ENCODE results near the gene MYCBP.
"Not testable (repeated sequence)": the region's sequence is repeated elsewhere in the genome, so short reads cannot be mapped to it uniquely, and the experiment has no call there.

The MYCBP gene

DNA sequence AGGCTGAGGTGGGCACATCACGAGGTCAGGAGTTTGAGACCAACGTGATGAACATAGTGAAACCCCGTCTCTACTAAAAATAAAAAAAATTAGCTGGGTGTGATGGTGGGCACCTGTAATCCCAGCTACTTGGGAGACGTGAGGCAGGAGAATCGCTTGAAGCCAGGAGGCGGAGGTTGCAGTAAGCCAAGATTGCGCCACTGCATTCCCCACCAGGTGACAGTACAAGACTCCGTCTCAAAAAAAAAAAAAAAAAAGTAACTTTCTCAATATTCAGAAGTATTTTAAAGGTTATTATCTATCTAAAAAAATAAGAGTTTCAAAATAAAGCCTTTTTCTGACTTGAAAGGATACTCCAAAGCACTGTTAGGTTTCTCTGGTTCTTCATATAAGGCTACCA is 5.9 kb downstream of the MYCBP start:
- DNase-seq (ENCODE audit: low read depth): no peak

DNA sequence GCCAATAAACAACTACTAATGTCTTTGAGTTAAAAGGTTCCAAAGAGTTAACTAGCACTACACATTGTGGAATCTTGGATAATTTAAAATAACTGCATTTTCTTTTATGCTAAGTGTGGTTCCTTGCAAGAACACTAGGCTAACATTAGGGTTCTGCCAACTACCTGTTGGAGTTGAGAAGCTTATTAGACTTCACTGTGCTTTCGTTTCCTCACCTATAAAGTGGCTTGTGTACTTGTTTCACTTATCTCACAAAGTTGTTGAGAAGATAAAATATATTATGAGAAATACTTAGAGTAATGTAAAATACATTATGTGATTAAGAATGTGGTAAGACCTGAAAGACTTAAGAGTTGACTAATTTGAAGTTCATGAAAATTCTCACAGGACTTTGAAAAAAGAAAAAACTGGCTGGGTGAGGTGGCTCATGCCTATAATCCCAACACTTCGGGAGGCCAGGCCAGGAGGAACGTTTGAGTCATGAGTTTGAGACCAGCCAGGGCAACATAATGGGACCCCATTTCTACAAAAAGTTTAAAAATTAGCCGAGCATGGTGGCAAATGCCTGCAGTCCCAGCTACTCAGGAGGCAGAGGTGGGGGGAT is 7.9 kb downstream of the MYCBP start:
- no peak for DNase-seq (ENCODE audit: low read depth)

DNA sequence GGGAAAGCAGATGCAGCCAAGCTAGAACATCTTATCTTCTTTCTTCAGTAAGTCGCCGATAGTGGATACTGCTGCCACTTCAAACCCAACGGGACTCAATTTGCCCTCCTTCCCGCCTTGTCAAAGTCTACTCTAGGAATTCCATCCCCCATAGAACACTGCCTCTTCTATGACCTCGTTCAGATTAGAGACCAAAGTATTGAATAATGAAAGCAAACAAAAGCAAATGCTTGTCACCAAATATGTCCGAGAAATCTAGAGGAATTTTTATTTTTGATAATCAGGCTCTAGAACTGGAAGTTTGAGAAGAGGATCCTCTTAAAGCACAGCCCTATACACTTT is 12.7 kb downstream of the MYCBP start:
- DNase-seq (ENCODE audit: low read depth): no peak

DNA sequence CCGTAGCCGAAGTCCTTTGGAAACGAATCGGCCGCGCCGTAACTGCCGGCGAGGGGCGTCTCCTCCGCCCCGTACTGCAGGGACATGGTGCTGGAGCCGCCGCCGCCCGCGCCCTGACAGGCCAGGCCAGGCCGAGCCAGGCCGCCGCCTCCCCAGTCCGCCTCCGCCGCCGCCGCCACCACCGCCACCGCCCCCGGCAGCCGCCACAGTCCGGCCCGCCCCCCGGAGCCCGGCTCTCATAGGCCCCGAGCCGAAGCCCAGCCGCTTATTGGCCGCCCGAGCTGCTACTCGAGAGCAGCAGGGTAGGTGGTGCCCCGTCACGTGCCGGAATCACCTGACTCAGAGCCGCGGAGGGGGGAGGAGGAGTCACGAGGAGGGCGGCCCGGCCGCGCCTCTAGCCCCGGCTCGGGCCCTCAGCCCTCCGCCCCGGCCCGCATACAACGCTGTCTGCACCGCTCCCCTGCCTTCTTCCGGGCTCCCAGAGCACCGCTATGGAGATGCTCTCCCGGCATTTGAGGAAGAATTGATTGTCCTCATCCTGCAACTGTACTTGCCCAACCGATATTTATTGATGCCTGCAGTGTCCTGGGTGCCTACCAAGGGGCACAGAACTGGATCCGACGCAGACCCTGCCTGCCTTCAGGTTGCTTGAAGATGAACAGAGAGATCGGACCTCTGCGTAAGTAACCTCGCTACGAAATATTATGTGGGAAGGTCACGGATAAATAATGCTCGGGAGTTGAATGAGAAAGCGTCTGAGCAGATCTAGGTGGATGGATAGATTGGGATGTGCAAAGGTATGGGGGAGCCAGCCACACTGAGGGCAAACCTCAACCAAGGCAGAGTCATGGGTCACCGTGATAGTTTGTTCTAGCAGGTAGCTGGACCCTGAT is 13.3 kb downstream of the MYCBP start, which contains the start of gene RRAGC:
Gene RRAGC (minus strand): TSS at position 212 of the 893 bp plus-strand sequence. CDS start 126 bp downstream, at position 86.
- DNase-seq (ENCODE audit: low read depth): peak; percentile 97

DNA sequence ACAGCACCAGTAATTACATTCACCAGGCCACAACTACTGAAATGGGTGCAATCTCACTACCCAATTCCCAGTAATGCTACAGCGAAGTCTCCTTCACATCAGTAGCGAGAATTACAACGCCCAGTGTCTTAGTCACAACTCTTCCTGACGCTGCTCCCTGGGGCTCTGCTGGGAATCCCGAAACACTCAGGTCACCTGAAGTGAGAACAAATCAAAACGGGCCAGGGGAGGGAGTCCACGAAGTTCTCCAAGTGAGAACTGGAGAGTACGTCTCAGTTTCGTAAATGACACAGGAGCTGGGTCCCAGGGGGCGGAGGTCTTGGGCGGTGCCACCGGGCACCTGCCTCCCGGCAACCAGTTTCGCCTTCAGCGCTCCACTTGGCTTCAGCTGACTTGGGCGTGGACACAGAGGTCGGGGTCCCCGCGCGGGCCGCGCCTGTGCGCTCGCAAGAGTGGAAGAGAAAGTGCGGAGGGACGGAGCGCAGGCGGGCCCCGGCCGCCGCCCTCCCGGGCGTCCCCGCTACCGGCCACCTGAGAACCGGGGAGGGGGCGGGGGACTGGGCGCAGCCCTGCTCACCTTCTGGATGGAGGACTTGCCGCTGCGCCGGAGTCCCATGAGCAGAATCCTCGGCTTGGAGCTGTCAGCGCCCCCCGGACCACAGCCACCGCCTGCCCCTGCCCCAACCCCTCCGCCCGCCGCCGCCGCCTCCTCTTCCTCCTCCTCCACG is 14.2 kb downstream of the MYCBP start:
- peak; percentile 27 for DNase-seq (ENCODE audit: low read depth)

DNA sequence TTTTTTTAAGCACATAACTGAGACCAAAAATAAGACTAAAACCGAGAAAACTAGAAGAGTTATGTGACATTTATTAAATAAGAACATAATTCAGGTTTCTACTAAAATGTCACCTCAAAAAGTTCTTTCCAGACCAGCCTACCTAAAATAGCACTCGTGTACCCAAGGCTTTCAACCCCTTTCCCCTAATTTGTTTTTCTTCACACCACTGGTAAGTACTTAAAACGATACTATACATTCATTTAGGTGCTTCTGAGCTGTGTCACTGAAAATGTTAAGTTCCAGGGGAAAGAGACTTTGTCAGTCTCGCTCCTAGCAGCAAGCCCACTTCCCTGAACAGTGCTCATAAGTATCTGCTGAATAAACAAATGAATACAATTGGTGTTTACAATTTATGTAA is 20.4 kb downstream of the MYCBP start:
- no peak for DNase-seq (ENCODE audit: low read depth)

DNA sequence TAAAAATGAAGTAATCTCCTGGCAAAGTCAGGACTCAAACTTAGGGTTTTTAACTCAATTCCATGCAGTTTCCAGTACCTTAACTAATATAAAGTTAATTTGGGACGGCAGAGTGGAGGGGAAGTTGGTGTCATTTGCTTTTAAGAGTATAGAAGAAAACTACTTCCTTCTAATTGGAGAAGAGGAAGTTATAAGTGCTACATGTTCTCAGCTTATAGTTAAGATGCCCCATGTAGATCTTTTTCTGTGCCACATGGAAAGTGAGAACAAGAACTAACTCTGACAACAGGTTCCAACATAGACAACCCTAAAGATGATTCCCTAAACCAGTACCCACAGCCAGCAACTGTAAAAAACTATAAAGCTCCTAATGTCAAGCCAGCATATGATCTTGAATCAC is 25.1 kb downstream of the MYCBP start:
- DNase-seq (ENCODE audit: low read depth): no peak

DNA sequence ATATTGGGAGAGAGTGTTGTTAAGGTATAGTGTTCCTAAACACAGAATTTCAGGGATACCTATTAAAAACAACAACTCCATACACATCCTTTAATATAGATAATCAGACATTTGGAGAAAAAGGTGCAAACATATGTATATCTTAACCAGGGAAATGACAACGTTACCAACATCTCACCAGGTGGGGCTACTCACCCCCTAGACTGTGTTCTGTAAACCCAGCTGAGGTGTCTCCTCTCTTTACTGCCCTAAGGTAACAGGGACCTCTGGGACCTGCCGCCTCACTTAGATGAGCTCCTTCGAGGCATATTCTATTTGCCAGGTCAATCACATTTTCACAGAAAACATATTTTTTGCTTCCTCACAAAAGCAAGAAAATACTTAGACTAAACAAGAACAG is 26.9 kb downstream of the MYCBP start:
- DNase-seq (ENCODE audit: low read depth): no peak

DNA sequence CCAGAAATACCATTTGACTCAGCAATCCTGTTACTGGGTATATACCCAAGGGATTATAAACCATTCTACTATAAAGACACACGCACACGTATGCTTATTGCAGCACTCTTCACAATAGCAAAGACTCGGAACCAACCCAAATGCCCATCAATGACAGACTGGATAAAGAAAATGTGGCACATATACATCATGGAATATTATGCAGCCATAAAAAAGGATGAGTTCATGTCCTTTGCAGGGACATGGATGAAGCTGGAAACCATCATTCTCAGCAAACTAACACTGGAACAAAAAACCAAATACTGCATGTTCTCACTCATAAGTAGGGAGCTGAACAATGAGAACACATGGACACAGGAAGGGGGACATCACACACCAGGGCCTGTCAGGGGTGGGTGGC is 28.1 kb downstream of the MYCBP start:
- DNase-seq (ENCODE audit: low read depth): not testable (repeated sequence)

DNA sequence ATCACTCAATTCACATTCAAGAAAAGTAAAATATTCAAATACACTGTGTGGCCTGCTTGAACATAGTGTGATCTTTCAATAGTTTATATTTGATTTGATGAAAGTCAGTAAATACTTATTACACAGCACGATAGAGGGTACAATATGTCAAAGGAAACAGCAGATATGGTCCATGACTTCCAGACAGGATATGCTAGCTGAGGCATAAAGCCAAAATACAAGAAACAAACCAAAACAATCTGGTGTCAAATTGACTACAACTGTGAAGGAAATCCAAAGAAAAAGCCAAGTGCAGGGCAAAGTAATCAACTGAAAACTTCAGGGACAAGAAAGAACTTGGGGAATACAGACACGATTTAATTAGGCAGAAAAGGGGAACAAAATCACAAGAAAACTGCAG is 32.9 kb downstream of the MYCBP start:
- no peak for DNase-seq (ENCODE audit: low read depth)

DNA sequence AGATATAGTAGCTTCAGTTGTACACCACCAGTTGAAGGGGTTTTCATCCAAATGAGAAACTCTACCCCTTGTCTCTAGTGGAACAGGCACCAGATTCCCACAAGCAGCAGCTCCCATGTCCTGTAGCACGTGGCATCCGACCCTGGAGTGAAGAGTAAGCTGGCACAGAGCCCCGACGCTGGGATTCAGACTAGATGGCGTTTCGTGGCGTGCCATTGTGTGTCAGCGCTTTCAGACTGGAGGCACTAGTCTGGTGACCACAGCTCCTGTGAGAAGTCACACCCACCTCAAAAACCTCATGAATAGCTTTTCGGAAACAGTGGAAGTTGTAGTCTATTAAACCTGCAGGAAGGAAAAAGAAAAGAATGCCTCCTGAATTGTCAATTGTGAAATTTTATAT is 33.8 kb downstream of the MYCBP start:
- DNase-seq (ENCODE audit: low read depth): no peak

DNA sequence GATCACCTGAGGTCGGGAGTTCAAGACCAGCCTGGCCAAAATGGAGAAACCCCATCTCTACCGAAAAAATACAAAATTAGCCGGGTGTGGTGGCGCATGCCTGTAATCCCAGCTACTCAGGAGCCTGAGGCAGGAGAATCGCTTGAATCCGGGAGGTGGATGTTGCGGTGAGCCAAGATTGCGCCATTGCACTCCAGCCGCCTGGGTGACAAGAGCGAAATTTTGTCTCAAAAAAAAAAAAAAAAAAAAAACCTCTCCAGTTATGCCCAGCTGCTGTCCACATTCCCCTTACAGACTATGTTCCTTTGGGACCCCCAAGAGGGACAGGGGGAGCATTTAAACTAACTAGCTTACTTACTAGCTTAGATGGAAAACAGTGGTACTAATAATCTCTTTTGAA is 36.8 kb downstream of the MYCBP start:
- not testable (repeated sequence) for DNase-seq (ENCODE audit: low read depth)

DNA sequence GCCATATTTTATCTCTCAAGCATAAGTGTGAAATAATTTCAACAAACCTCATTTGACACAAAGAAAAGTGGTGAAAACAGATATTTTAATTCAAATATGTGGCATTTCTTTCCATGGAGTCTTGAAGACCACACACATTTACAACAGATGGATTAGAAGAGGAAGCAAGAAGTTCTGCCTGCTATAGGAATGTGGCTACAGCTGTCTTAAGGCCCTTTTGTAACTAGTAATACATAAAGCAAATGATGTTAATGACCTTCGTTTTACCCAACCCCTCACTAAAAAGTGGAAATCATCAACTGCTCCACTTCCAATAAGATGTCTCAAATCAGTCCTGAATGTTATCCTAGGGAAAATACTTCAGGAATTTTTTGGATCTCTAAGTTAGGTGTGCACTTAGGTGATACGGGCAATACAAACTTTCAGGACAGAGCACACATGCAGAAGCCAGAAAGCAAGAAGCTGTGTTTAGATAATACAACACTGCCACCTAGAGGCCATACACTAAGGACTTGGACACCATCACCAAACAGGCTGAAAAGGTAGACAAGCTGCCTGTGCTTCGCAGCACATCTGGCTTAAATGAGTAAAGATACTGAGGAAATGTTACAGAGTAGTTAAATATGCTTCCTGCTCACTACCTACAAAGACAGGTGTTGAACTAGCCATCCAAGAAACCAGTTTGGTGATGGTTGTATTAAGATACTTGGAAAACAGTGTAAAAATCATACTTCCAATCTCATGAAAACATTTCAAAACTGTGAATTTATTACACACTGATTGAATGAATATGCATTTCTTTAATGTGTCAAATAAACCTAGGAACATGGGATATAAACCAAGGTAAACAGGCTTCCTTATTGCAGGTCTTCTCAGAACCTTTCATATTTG is 38.0 kb downstream of the MYCBP start:
- DNase-seq (ENCODE audit: low read depth): no peak

DNA sequence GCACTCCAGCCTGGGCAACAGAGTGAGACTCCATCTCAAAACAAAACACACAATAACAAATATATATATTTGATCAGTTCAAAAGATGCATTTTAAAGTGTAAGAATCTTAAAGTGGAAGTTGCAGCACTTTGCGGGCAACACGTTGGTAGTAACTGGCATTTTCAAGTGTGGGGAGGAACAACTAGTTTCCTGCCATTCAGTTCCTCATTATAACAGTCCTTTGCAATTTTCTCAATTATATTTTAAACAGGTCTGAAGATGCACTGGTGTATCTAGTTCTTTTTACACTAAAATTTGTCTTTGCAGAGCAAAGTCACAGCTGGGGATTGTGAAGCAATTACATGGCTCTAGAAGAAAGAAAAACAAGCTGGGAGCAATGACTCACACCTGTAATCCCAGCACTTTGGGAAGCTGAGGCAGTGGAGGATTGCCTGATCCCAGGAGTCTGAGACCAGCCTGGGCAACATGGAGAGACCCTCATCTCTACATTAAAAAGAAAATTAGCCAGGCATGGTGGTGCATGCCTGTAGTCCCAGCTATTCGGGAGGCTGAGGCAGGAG is 38.8 kb downstream of the MYCBP start:
- no peak for DNase-seq (ENCODE audit: low read depth)

DNA sequence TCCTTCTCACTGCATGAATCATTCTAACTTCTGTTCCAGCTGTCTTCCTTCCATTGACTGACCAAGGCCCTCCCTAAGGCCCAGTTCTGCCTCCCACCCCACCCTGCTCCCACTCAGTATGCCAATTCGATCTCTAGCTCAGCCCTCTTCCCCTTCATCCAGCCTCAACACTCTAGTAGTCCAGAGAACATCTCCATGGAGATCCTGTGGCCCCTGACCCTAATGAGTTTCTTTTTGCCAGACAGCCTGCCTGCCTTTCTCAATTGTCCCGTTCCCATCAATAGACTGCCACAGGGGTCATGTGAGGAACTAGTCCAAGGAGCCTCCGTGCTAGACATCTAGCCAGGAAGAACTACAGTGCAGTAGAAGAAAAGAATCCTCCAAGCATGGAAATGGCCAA is 40.0 kb downstream of the MYCBP start:
- DNase-seq (ENCODE audit: low read depth): no peak

DNA sequence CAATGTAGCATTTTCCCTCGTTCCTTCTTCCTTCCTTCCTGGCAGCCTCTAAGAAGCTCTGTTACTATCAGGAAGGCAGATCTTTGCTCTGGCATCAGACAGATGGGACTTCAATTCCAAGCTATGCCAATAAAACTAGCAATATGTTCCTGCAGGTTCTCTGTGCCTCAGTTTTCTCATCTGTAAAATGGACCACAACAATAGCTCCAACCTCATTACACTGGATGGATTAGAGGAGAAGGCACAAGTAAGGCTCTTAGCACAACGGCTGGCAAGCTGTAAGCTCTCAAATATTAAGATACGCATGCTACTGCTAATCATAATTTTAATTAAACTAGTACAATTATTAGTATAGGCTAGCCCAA is 40.8 kb downstream of the MYCBP start:
- no peak for DNase-seq (ENCODE audit: low read depth)

DNA sequence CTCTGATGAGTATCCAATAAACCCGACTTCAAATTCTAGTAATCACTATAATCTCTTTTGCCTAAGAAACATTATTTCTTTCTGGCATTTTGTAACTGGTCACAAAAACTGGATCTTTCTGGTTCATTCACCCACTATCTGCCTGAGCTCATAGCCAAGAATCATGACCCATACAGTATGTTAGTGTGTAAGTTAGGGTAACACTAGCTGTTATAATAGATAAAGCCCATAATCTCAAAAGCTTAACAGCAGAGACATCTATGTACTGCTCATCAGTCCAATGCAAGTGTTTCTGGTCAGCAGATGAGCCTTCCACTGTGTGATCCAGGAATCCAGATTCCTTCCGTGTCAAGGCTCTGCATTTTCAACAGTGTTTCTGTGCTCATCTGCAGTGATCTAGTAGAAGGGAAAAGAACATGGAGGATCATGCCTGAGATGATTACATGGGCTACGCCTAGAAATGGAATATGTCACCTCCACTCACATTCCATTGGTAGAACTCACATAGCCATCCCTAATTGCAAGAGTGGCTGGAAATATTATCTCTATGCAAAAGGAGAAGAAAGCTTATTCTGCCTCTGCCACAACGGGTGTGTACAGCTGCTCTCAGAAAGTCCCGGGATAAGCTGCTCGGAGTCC is 41.3 kb downstream of the MYCBP start:
- no peak for DNase-seq (ENCODE audit: low read depth)

DNA sequence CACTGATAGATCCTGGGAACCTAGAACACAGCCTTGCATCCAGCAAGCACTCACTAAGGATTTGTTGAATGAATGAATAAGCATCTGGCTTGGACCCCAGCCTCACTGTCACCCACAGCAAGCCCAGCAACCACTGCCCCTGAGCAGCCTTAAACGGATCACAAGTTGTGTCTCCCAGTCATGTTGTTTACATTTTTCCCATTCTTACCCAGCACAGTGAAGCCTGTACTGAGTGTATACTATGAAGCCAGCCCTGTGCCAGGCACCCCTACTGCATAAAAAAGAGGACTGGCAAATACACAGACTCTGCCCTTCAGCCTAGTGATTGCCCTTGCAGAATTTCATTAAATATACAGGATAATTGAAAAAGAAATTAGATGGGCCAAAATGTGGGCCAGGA is 43.8 kb downstream of the MYCBP start:
- no peak for DNase-seq (ENCODE audit: low read depth)

DNA sequence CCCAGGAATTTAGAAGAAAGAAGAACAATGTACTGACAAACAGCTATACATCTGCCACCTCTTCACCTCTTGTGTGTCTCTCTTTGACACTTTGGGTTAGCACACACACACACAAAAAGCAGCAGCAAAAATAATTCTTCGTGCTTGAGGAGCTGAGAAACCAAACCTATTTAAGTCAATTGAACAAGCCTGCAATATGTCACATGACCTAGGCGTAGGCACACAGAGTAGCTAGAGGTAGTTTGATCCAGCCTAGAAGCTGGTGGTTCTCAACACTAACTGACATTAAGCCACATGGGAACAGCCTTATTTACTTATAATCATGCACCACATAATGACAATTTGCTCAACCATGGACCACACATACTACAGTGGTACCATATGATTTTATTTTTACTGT is 45.8 kb downstream of the MYCBP start:
- DNase-seq (ENCODE audit: low read depth): no peak

DNA sequence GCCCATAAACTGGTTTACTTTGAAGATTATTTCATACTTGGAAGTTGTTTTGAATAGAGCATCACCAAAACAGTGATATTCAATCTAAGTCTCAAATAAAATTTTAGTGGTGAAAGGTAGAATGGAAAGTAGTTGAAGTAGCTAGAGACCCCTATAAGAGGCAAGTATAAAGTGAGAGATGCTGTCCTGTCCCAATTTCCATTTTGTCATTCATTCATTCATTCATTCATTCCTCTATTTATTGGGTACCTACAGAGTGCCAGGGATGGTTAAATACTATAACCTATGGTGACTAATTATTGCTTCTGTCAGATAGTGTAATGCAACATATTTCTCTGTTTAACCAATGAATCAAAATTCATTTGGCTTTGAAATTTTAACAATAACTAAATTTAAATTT is 46.3 kb downstream of the MYCBP start:
- DNase-seq (ENCODE audit: low read depth): no peak

DNA sequence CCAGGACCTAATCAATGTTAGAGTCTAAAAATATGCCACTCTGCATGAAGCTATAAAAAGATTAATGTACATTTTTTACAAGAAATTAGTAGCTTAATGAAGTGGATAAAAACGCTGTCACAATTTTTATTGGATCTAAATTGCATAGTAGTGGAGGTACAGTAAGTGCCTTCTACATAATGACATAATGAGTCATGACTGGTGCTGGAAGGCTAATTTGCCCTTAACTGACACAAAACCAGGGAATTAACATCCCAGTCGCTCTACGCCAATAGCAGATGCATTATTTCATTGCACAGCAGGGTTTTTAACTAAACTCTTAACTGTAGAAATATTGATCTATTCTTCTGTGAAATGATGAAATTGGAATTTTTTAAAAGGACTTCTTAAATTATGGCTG is 46.9 kb downstream of the MYCBP start:
- no peak for DNase-seq (ENCODE audit: low read depth)
